B cell (primary cell): ENCODE measurements around the gene CAMK4.

Source experiments
- EZH2 ChIP-seq: IDR thresholded peaks from 2 replicates; pipeline ENCODE4 v1.6.1; 2012; ENCODE audit warnings: borderline replicate concordance, low read depth, mild to moderate bottlenecking, moderate library complexity, low read length; ENCODE audit not compliant: insufficient read depth, poor library complexity, severe bottlenecking
- TF ChIP-seq, protein P1 (sequence below): fragments of 200-600 bp; IDR thresholded peaks from one replicate; pipeline ENCODE4 v1.8.0; 2022; ENCODE audit warnings: antibody characterized with exemption, mild to moderate bottlenecking

DNA sequence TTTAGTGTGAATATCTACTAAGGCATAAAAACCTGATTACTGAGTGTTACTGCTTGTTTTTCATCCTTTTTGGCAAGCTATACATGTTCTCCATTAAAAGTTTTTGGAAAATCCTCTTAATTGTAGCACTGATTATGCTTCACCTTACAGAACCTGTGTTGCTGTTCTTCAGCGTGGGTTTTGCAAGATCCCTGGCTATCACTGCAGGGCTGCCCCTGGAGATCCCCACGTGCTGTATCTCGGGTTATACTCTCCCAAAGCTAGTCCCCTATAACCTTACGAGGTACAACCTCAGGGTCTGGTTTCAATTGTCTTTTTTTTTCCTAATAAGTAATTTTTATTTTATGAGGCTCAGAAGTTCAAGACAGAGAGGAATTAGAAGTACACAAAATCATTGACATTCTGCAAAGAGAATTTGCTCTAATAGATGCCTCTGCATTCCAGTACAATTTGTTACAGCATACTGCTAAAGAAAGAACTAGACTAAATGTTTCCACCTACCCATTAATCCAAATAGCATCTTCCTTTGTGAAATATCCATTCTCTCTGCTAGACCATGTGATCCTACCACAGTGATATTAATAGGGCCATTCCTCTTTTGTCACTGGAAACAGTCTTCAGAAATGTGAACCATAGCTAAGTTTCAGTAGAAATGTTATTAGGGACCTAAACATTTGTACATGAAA, 25.8 kb upstream of the CAMK4 start:
- TF ChIP-seq, protein P1, sequence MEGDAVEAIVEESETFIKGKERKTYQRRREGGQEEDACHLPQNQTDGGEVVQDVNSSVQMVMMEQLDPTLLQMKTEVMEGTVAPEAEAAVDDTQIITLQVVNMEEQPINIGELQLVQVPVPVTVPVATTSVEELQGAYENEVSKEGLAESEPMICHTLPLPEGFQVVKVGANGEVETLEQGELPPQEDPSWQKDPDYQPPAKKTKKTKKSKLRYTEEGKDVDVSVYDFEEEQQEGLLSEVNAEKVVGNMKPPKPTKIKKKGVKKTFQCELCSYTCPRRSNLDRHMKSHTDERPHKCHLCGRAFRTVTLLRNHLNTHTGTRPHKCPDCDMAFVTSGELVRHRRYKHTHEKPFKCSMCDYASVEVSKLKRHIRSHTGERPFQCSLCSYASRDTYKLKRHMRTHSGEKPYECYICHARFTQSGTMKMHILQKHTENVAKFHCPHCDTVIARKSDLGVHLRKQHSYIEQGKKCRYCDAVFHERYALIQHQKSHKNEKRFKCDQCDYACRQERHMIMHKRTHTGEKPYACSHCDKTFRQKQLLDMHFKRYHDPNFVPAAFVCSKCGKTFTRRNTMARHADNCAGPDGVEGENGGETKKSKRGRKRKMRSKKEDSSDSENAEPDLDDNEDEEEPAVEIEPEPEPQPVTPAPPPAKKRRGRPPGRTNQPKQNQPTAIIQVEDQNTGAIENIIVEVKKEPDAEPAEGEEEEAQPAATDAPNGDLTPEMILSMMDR, result no peak
- no peak for TF ChIP-seq EZH2
